NCI-H1105 treated with DMSO at 0.1 percent for 48 hours (cell line): ENCODE data around the gene PCP4L1.

Source experiments
- DNase-seq: peaks from one replicate; lab custom pipeline; 2025; lab: John Stamatoyannopoulos, UW

PCP4L1 gene

DNA sequence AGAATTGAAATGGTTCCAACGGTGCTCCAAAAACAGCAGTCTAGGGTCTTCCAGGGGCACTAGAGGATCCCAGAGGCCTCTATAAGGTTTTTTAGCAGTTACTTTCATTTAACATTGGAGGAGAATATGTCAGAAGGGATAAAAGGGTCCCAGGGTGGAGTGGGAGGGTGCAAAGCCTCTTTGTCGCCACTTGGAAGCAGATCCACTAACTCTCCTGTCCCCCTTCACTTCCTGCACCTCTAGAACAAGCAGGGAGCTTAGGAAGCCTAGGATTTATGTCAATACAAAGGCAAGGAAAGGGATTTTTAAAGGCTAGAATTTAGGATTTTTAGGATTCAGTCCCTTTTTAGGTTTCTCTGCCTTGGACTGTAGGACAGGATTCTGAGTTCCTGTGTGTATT, 8.3 kb downstream of the PCP4L1 start:
- DNase-seq = no peak

DNA sequence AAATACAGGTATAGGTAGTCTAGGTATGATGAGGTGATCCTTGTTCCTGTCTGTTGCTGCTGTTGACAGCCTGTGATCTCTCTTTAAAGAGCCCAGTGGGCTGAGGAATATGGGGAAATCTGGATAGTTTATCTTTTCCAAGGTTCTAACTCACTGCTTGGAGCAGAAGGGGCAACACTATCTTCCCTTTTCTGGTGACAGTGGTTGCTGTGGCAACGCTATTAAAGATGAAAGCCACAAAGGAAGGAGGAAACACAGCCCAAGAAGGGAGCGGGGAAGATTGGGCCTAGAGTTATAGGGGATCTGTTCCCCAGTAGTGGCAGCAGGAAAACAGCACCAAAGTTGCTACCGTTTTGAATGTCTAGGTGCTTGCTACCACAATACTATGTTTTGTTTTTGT, 8.8 kb downstream of the PCP4L1 start:
- DNase-seq = no peak

DNA sequence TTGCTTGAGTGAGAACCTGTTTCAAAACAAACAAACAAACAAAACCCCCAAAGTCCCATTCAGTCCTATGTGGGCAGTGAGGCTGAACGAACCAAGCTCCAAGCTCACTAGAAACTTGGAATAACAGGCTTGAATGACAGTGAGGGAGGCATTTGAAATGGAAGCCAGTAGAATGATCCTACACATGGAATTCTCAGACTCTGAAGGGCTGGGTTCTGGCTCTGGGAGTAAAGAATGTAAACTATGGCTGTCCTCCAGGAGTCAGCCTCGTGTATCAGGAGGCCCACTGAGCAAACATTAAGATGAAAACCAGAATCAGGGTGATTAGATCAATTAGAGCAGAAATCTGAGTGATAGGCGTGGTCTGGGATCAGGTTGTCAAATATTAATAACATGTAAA, 14.9 kb downstream of the PCP4L1 start:
- no peak for DNase-seq

DNA sequence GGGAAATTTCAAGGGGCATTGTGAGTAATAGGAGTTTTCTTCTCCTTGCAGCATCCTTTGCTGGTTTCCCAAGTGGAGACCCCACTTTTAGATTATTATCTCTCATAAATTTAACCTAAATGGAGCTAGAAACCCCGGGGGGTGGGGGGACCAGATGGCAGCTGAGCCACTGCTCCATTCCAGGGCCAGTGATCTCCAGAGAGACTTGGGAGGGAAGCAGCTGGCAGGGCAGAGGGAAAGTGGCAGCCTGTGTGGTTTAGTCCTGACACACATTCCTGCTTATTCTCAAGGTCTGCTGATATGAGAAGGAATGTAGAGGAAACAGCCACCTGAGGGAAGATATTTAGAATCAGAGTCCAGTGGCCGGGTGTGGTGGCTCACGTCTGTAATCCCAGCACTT, 16.3 kb downstream of the PCP4L1 start:
- DNase-seq = no peak

DNA sequence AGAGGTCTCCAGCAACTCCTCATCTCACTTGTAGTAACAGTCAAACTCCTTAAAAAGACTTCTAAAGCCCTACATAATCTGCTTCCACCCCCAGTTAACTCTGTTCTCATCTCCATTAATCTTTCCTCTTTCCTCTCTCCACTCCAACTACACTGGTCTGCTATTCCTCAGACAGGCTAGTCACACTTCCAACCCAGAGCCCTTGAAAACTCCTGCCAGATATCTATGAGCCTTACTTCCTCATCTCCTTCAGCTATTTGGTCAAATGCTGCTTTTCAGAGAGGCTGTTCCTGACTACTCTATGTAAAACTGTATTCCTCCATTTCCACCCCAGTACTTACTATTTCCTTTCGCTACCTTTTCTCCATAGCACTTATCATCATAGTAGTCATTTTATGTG, 24.4 kb downstream of the PCP4L1 start:
- no peak for DNase-seq

DNA sequence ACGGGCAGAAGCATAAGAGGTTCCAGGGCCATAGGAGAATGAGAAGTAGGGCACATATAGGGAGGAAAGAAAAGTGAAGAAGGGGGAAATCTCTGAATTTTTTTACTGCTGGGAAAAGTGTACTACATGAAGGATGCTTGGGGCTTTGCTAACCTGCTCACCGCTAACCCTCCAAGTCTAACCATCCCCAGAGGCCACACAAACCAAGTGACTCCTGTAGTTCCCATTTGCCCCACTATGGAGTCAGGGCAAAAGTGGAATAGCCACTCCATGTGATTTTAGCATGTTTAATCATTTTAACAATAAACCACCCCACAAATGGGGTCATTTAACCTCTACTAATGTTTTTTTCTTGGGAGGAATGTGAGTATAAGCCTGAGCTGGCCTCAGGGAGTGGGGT, 26.6 kb downstream of the PCP4L1 start:
- DNase-seq = no peak

DNA sequence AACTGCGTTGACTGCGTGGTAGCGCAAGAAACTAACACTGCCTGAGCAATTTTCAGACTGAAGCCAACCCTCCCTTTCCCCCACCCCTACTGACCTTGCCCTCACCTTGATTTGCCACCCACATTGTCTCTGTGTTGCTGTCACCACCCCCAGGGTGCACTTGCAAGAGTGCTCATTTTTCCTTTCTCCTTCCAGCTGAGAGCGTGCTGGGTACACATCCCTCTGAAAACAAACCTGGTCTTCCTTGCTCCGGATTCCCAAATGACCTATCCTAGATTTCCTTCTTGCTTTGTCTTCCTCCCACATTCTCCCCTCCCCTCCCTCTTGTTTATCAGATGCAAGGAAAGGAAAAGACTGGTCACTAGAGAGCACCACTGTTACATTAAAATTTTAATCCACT, 27.0 kb downstream of the PCP4L1 start:
- no peak for DNase-seq

DNA sequence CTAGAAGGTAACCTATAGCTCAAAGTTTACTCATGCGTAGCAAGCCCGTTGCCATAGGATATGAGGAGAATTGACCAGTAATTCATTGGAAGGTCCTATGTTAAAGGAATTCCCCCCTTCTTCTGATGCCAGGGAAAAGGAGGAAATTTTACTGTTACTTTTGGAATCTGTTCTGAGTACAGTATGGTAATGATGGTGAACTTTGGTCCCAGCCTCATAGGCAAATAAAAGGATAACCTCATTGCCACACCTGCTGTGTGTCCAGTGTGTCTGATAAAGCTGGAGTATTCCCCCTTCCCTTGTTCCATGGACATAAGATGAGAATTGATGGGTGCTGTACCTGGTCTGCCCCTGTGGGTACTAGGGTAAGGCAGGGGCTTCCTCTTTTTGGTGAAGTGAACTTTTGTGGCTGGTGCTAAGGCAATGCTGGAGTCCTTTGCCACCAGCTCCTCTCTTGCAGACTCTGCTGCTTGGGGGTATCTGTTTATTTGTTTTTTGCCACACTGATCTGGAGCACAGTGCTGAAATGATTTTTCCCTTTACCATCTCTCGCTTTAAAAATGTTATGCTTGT, 29.0 kb downstream of the PCP4L1 start:
- DNase-seq = no peak

DNA sequence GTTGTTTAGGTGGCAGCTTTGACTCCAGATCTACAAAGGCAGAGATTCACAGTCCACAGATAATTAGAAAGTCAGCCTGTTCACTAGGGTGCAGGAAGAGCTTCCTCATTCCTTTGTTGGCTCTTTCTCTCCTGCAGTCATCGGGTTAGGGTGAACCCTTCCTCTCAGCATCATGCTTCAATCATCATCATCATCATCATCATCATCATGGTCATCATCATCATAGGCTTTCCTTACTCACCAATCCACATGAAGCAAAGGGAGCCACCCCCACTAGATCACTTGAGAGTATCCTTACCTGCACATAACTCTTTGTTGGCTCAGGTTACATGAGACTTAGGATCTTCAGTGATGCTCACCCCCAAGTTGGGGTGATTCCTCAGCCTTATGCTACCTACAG, 32.2 kb downstream of the PCP4L1 start:
- DNase-seq = no peak

DNA sequence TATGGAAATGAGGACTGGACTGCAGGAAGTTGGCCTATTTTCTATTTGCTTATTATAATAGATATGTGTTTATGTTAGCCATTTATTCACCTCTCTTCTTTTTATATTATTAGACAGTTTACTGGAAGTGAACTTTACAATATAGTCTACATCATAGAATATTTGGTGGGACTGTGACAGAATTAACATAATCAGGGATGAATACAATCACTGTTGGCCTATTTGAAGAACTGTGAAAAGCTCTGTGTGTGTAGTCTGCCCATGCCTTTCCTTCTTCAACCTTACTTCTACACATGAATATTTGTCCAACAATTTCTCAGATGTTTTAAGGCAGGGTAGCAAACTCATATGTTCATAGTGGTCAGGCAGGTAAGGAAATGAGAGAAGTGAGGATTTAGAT, 38.9 kb downstream of the PCP4L1 start:
- DNase-seq = no peak

DNA sequence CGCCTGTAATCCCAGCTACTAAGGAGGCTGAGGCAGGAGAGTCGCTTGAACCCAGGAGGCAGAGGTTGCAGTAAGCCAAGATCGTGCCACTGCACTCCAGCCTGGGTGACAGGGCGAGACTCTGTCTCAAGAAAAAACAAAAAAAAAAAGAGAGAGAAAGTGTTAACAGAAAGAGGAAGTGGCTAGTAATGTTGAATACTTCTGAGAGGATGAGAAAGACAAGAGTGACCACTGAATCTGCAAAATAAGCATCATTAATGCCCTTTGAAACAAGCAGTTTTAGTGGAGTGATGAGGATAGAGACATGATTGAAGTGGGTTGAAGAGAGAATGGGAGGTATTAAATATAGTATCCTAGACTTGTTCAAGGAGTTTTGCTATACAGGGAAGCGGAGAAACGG, 39.6 kb downstream of the PCP4L1 start:
- no peak for DNase-seq

DNA sequence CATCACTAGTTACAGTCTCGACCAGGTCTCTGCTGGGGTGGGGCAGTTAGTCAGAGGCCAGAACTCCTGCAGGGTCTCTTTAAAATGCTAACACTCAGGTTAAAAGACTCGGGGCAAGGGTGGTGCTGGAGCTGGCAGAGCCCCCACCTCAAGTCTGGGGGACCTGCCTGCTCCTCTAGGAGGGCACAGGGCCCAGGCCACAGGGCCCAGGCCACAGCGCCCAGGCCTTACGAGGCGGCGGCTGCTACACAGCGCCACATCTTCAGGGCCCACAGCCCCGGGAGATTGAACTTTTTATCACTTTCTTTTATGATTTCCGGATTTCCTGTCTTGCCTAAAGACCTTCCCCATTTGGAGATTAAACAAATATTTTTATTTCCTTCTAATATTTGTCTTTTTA, 40.8 kb downstream of the PCP4L1 start:
- no peak for DNase-seq

DNA sequence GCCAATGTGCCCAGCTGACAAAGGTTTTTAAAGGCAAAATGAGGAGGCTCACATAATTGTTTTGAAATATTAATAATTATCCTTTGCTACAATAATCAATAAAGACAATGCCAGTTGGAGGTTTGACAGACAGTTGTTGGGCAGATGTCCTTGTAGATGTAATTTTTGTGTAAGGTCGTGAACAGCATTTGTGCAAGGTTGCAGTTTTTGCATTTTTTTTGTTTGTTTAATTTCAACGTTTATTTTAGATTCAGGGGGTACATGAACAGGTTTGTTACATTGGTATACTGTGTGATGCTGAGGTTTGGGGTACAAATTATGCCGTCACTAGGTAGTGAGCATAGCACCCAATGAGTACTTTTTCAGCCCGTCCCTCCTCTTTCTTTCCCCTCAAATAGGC, 41.9 kb downstream of the PCP4L1 start:
- DNase-seq = no peak

DNA sequence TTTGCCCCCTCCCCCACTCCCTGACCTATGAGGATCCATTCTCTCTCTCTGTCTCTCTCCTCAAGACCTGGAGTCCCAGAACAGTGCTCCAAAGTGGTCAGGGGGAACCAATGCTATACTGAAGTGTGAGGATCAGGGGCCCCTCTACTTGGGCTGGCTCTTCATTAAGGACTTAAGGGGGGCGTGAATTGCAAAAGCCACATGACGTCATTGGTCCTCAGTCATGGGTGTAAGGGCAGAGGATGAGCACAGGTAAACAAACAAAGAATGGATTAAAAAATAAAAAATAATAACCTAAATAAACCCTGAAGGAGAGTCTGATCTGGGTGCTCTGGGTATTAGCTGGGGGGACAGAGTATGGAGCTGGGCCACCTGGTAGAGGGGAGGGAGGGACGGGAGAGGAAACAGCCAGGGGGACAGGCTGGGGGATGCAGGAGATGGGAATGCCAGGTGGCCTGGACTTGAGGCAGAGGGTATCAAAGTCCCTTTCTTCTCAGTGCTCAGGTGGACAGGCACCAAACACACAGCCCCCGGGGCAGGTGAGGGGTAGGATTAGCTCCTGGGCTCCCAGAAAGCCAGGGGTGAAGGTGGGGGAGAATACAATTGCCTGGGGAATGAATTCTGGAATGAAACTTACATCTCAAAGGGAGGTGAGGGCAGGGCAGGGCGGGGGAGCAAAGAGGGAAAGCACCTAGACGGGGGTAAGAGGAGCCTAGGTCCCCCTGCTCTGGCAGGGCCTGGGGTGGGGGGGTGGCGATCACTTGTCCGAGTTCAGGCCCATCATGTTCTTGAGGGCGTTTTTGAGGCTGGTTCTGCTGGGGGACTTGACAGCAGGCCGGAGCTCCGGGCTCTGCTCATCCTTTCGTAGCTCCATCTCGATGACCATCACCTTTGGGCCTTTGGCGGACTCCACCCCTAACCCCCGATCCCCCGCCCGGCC, 46.7 kb downstream of the PCP4L1 start:
- DNase-seq = no peak

DNA sequence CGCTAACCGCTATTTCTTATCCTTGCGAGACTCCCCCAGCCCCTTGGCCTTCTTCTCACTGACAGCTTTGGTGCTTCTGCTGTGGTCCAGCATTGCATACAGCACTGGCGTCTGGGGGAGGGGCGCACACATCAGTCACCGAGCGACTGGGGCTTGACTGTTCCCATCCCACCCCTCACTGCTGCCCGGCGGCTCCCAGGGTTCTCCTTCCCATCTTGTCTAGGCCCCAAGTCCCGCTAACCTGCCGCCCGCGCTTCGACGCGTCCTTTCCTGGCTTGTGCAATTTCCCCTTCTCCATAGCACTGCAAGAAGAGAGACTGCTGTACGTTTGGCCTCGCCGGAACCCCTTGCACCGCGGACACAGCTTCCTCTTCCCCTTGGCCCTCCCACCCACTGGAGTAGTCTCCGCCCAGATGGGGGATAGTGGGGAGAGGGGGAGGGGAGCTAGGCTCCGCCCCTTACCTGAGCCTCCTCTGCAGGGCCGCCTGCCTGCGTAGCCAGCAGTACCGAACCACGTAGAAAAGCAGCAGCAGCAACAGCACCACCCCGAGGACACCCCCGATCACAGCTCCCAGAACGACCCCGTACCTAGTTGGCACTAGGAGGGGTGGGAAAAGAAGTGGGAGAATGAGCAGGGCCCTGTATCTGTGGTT, 47.4 kb downstream of the PCP4L1 start:
- DNase-seq = peak; percentile 83

DNA sequence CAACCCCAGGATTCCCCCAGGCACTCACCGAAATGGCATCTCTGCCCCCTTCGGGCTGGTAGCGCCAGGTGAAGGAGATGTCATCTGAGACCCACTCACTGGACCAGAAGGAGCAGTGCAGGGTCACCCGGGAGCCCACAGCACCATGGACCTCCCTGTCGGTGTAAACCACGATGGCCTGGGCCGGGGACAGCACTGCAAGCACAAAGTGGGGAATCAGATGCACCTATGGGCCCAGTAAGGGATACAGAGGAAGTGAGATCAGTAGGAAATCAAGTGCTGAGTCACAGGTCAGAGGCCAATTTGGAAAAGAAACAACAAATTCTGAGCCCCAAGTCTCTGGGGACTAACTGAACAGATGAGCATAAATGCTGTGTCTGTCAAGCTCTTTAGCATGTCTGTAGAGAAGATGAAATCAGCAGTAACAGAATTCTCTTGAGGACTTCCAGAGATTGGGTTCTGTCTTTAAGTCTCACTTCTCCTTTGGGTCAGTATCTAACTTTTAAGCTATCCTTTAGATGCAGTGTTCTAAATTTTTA, 48.8 kb downstream of the PCP4L1 start:
- DNase-seq = no peak

DNA sequence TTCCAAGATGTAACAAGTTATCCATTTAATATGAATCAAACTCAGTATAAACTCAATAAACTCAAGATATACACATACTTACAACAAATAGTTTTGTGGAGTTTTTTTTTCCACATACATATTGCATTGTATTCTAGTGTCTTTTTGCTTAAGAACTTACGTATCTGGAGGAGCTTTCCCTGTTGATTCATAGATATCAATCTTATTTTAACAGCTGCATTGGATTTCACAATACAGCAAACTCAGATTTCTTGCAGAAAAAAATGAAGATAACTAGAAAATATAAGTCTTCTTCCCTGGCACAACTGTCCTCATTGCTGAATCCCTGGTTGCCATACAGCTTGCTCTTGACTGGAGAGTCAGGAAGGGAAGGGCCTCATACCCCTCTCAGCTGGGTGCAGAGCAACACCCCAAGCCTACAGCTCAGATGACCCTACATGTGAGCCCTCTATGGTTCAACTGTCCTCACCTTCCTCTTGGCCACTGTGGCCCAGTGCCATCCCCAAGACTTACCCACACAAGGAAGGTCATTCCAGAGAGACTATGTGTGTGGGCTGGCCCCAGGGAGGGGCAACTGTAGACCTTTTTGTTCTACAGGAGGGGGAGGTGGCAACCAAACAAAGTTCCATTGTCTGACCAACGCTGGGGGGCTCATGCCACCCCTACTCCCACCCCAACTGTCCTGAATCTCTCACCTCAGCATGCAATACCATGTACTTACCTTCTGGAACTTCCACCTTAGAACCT, 49.5 kb downstream of the PCP4L1 start:
- DNase-seq = no peak

DNA sequence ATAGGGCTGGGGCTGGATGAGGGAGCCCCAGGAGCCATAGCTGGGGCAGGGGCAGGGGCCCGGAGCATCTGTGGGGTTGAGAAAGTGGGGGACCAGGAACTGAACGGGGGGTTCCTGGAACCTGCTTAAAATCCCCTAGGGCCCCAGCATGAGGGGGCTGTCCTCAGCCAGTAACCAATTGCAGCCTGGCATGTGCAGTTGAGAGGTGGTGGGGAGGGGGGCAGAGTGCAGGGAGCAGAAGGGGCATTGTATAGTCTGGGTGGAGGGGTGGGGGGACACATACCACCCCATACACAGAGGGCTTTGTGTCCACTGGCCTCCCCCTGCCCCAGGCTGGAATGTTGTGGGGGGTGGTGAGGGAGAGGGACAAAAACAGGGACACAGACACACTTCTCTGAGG, 51.3 kb downstream of the PCP4L1 start, which contains the start of gene MPZ:
Gene MPZ (minus strand): TSS at position 101 of the 400 bp plus-strand sequence. CDS start 63 bp downstream, at position 38.
- no peak for DNase-seq

DNA sequence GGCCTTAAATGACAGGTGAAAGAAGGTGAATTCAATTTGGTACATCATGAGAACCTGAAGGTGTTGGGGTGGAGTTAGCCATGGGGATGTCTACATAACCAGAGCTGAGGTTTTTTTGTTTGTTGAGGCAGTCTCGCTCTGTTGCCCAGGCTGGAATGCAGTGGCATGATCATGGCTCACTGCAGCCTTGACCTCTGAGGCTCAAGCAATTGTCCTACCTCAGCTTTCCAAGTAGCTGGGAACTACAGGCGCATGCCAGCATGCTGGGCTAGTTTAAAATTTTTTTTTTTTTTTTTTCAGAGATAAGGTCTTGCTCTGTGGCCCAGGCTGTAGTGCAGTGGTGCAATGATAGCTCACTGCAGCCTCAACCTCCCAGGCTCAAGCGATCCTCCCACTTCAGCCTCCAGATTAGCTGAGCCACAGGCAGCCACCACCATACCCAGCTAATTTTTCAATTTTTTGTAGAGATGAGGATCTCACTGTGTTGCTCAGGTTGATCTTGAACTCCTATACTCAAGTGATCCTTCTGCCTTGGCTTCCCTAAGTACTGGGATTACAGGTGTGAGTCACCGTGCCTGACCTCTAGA, 53.1 kb downstream of the PCP4L1 start:
- no peak for DNase-seq

DNA sequence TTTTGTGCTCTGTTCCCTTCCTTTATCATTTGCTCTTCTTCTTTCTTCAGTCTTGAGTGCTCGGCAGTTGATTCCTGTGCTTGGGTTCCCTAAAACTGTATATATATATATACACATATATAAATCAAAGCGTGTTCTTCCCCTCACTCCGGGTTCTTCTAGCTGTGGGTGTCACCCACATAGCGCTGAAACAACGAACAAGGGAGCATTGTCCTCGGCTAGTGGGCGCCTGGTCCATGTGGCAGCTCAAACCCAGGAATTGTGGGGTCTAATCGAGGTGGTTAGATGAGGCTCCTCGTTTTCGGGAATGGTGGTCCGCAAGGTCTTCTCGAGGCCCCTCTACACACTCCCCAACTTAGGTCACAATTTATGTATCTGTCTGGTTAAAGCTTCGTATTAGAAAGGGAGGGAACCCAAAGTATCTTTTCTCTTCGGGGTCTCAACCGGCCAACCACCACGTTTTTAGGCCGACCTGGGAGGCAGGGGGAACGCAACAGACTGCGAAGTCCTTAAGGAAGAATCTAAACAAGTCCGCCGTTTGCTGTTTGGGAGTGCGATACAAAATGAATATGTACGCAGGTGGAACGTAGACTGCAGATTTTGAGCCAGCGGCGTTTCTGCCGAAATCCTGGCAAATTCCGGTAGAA, 55.1 kb downstream of the PCP4L1 start:
- DNase-seq = no peak
